Ascending aorta (tissue), 2 donors: Measurements from ENCODE around the gene NAA60. TPM values are rescaled to one million over a fixed set of nuclear protein-coding genes. Genes with fewer than 3 reads are reported as not detected.

Source experiments
- DNase-seq, 2 donors: peaks; one replicate each; pipeline ENCODE4 v3.0.0-alpha.2; 2019; ENCODE audit warnings: low spot score in 2 of 2
- H3K27ac ChIP-seq, 2 donors: fragments of 200-600 bp; sonication (generic); one replicate each; pipeline ENCODE4 v1.5.1; 2016 to 2017; ENCODE audit warnings: mild to moderate bottlenecking in 1 of 2
- H3K27me3 ChIP-seq: fragments of 200-600 bp; sonication (generic); one replicate; pipeline ENCODE4 v1.5.1; 2017
- H3K36me3 ChIP-seq, 2 donors: fragments of 200-600 bp; sonication (generic); one replicate each; pipeline ENCODE4 v1.5.1; 2016
- H3K4me1 ChIP-seq, 2 donors: fragments of 200-600 bp; sonication (generic); one replicate each; pipeline ENCODE4 v1.5.1; 2016 to 2017; ENCODE audit warnings: mild to moderate bottlenecking in 1 of 2
- H3K4me3 ChIP-seq, 2 donors: fragments of 200-600 bp; sonication (generic); one replicate each; pipeline ENCODE4 v1.5.1; 2016 to 2017; ENCODE audit warnings: mild to moderate bottlenecking in 1 of 2
- H3K9me3 ChIP-seq, 2 donors: fragments of 200-600 bp; sonication (generic); one replicate each; pipeline ENCODE4 v1.5.1; 2016
- intact Hi-C: fragments of 100-400 bp; cut with DNase I; formaldehyde crosslinking; loops from one replicate; pipeline ENCODE4 v1.15.1; 2023
- total RNA-seq: library from RNA; depleted of rRNA; stranded (reverse); fragments of >200 nt; gene quantifications from one replicate; pipeline ENCODE4 v1.1.0, GENCODE V29; 2016
- TF ChIP-seq, protein P1 (sequence below), 3 experiments: fragments of 200-600 bp in 2 of 3; fragments of 450-650 bp in 1 of 3; sonication (generic) in 2 of 3; IDR thresholded peaks; one replicate each; pipeline ENCODE4 v1.5.1; 2016 to 2019; ENCODE audit warnings: antibody characterized with exemption in 3 of 3, mild to moderate bottlenecking in 1 of 3, moderate library complexity in 1 of 3

Gene NAA60
- 74.6 TPM for total RNA-seq

DNA sequence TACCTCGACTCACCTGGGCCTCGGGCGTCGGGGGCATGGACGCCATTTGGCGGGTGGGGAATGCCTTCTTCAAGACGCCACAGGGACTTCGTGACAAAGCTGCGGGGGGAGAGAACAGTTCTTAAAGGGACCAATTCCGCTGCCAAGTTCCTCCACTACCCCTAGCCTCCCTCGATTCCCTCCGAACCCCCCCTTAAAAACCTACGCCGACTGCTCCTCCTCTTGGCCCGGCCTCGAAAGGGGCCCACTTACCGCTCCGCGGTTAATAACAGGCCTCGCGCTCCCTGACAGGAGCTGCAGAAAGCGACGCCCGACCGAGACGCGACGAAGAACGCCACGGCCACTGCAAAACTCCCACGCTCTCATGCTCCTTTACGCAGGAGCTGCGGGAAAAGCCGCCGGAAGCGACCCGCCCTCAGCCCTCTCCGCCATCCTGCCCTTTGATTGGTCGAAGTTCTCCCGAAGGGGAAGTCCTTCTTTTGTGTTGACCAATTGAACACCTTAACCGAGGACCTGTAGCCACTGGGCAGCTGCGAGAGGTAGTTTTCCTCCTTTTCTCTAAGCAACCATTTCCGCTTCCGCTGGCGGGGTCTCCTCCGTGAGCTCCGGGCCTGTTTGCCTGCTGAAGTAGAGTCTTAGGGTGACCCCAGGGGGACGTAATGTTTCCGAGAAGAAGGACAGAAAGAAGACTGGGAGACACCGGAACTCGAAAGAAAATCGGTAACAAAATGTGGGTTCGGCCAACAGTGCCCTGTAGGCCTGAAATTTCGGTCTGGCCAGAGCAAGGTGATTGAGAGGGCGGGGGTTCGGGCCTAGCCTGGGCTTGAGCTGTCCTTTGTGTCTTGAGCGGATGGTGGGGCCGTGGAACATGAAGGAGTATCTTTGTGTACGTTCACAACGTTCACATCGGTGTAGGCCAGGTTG, at the start of gene NAA60, which contains the start of gene ZNF597:
NAA60 (plus strand) TSS at position 573 of the 924 bp plus-strand sequence. CDS start 32,548 bp downstream, outside the sequence.
ZNF597 (minus strand) TSS at position 397 of the 924 bp plus-strand sequence; CDS start at position 46, 351 bp downstream.
- H3K4me3 ChIP-seq: peak within 1 kb of the TSS; percentile 53 to 83
- intact Hi-C loops: loop anchor here (1.0 to 5.0 kb wide), 3 partner anchors 15 to 161 kb away; partner anchors contain the start of genes ZNF174, ZNF263 and ZSCAN32
- TF ChIP-seq, protein P1, sequence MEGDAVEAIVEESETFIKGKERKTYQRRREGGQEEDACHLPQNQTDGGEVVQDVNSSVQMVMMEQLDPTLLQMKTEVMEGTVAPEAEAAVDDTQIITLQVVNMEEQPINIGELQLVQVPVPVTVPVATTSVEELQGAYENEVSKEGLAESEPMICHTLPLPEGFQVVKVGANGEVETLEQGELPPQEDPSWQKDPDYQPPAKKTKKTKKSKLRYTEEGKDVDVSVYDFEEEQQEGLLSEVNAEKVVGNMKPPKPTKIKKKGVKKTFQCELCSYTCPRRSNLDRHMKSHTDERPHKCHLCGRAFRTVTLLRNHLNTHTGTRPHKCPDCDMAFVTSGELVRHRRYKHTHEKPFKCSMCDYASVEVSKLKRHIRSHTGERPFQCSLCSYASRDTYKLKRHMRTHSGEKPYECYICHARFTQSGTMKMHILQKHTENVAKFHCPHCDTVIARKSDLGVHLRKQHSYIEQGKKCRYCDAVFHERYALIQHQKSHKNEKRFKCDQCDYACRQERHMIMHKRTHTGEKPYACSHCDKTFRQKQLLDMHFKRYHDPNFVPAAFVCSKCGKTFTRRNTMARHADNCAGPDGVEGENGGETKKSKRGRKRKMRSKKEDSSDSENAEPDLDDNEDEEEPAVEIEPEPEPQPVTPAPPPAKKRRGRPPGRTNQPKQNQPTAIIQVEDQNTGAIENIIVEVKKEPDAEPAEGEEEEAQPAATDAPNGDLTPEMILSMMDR (IDR thresholded peaks at IDR 0.05): no peak
- peak; percentile 38 to 90 for DNase-seq
- H3K4me1 ChIP-seq: no peaks in the 10 kb centered on the region
- peak within 1 kb of the TSS; percentile 75 to 79 for H3K27ac ChIP-seq
- H3K27me3 ChIP-seq: no peaks in the 10 kb centered on the region
- H3K9me3 ChIP-seq: peaks cover 0 to 6% of the 10 kb centered on the region in 2 donors
- H3K36me3 ChIP-seq: peaks cover 5 to 18% of the 10 kb centered on the region in 2 donors

DNA sequence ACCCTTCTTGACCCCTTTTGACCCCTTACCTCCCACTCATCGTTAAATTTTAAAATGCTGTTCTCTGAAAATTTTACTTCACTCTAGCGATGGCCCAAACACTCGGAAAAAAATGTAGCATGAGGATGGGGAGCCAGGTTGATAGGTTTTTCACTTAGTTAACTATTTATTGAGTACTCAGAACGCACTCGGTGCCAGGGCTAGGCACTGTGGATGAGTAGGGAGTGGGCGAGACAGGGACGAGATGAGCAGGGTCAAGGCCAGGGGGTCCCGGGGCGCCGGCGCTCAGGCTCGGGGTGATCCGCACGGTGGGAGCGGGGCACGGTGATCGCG, 43.1 kb upstream of the NAA60 start:
- Histone ChIP-seq H3K27me3 (no peaks in the 10 kb centered on the region), H3K36me3 (peaks cover 30 to 51% of the 10 kb centered on the region in 2 donors), H3K27ac (peak overlapping the region; percentile 79 to 91), H3K4me3 (peak overlapping the region; percentile 74 to 95), H3K4me1 (peaks cover 3 to 18% of the 10 kb centered on the region in 2 donors), H3K9me3 (peaks cover 13 to 50% of the 10 kb centered on the region in 2 donors)
- intact Hi-C loops: loop anchor here (2.0 kb wide), 2 partner anchors 58 to 96 kb away; partner anchors contain the start of genes TIGD7 and ZNF75A
- DNase-seq: no peak
- TF ChIP-seq, protein P1 (IDR thresholded peaks at IDR 0.05): no peak

DNA sequence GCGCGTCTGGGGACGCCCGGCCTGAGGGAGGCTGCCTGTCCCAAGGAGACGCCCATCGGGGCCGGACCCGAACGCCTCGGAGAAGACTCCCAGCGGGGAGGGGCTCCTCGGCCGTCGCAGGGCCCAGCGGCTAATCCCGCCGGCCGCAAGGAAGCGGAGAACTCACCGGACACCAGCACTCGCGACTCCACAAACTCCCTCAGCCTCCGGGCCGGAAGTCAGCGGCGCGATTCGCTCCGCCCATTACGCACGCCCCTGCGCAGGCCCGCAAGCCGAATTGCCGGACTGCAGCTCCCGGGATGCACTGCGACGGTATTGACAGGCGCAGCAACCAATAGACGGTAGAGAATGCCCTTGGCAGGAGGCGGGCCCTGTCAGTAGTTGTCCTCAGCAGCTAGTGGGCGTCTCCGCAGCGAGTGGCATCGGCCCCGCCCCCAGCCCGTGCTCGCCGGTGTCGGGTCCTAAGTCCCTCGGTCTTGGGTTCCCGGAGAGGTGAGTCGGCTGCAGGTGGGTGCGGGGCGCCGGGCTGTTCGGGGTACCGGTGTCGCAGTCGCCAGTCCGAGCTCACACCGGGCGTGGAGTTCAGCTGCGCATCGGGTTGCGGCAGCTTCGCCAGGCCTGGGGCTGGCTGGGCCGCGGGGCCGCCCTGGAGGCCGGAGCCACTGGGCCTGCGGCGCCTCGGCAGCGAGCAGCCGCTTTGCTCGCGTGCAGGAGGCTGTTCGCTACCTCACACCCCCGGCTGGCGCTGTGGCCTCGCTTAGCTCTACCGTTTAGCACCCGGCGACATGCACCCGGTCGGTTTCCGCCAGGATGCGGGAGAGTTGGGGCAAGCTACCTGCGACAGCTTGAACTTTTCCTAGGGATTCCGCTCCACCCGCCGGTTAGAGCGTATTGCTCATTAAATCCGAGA, 42.4 kb upstream of the NAA60 start, which contains the start of the genes ZNF174 and ZSCAN32:
ZNF174 (plus strand) TSS at position 437 of the 910 bp plus-strand sequence. CDS start 790 bp downstream, outside the sequence.
ZSCAN32 (minus strand) TSS at position 226 of the 910 bp plus-strand sequence. CDS start 3,447 bp downstream, outside the sequence.
- peaks cover 32 to 51% of the 10 kb centered on the region in 2 donors for H3K36me3 ChIP-seq
- TF ChIP-seq, protein P1 (IDR thresholded peaks at IDR 0.05): no peak
- peak; percentile 96 to 99 for DNase-seq
- H3K4me1 ChIP-seq: peaks cover 3 to 18% of the 10 kb centered on the region in 2 donors
- intact Hi-C loops: loop anchor here (1.0 to 2.0 kb wide), 7 partner anchors 42 to 166 kb away; partner anchors contain the start of genes NAA60, TIGD7, ZNF200 and ZNF263
- H3K9me3 ChIP-seq: peaks cover 19 to 50% of the 10 kb centered on the region in 2 donors
- H3K27me3 ChIP-seq: no peaks in the 10 kb centered on the region
- peak within 1 kb of the TSS; percentile 74 to 95 for H3K4me3 ChIP-seq
- peak within 1 kb of the TSS; percentile 79 to 91 for H3K27ac ChIP-seq

DNA sequence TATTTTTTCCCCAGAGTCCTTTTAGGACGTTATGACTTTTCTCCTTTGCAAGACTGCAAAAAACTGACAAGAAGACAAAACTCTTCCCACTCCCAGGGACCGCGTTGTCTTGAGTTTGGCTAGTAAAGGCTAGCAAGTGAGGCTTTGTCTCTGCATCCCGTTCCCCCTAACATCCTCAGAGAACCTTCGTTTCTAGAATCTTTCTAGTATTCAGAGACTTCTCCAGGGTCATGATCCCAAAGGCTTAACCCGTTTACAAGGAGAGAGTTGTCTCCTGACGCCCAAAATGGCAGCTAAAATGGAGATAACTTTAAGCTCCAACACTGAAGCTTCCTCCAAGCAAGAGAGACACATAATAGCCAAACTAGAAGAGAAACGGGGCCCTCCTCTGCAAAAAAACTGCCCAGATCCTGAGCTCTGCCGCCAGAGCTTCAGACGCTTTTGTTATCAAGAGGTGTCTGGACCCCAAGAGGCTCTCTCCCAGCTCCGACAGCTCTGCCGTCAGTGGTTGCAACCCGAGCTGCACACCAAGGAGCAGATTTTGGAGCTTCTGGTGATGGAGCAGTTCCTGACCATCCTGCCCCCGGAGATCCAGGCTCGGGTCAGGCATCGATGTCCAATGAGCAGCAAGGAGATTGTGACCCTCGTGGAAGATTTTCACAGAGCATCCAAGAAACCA, 41.6 kb upstream of the NAA60 start:
- peak overlapping the region; percentile 74 to 95 for H3K4me3 ChIP-seq
- peak overlapping the region; percentile 79 to 91 for H3K27ac ChIP-seq
- peaks cover 33 to 51% of the 10 kb centered on the region in 2 donors for H3K36me3 ChIP-seq
- peaks cover 26 to 52% of the 10 kb centered on the region in 2 donors for H3K9me3 ChIP-seq
- H3K27me3 ChIP-seq: no peaks in the 10 kb centered on the region
- TF ChIP-seq, protein P1 (IDR thresholded peaks at IDR 0.05): no peak
- peaks cover 3 to 18% of the 10 kb centered on the region in 2 donors for H3K4me1 ChIP-seq
- intact Hi-C loops: loop anchor here (1.0 to 2.0 kb wide), 7 partner anchors 41 to 167 kb away; partner anchors contain the start of genes NAA60, TIGD7, ZNF200 and ZNF263
- no peak for DNase-seq
